HEK293 (cell line): Measurements from ENCODE around the gene PPM1F.

ENCODE experiments used
- CTCF ChIA-PET: fragments of 350-600 bp; formaldehyde crosslinking; extraction: SDS; loops from one replicate; lab custom pipeline; 2021; ENCODE audit warnings: antibody characterized with exemption; lab: Yijun Ruan, JAX
- POLR2A ChIA-PET: fragments of 300-600 bp; formaldehyde crosslinking; extraction: SDS; loops from one replicate; lab custom pipeline; 2020; ENCODE audit warnings: antibody characterized with exemption, inconsistent platforms; lab: Yijun Ruan, JAX
- H3K27ac ChIP-seq: fragments of 200-500 bp; sonication (Bioruptor generic); 2 replicates; pipeline ENCODE4 v1.5.1; 2014; ENCODE audit warnings: low read depth, low read length, control low read depth, inconsistent platforms; ENCODE audit errors: extremely low read depth
- H3K36me3 ChIP-seq, 2 experiments: fragments of 200-500 bp in 1 of 2; sonication (Bioruptor generic) in 1 of 2; 1 replicate in 1 of 2; 2 replicates in 1 of 2; pipeline ENCODE4 v1.5.1; 2014 to 2017; ENCODE audit warnings: inconsistent platforms in 2 of 2, low read length in 2 of 2; ENCODE audit not compliant: control insufficient read depth in 2 of 2, insufficient read depth in 1 of 2
- H3K4me1 ChIP-seq: fragments of 200-500 bp; sonication (Bioruptor generic); 2 replicates; pipeline ENCODE4 v1.5.1; 2014; ENCODE audit warnings: mild to moderate bottlenecking, low read length, inconsistent platforms; ENCODE audit not compliant: control insufficient read depth, insufficient read depth
- H3K4me3 ChIP-seq: 2 replicates; pipeline ENCODE4 v1.5.1; 2011; ENCODE audit warnings: low read depth, mild to moderate bottlenecking, control low read depth, low read length, moderate library complexity
- H3K9me3 ChIP-seq: fragments of 200-500 bp; sonication (Bioruptor generic); 2 replicates; pipeline ENCODE4 v1.5.1; 2014; ENCODE audit warnings: low read depth, low read length, inconsistent platforms; ENCODE audit not compliant: control insufficient read depth, insufficient read depth
- BCL11B ChIP-seq: fragments of 450-650 bp; formaldehyde crosslinking; IDR thresholded peaks from 2 replicates; pipeline ENCODE4 v1.5.1; 2016; ENCODE audit warnings: low read depth, missing biosample characterization, missing genetic modification characterization
- IKZF3 ChIP-seq: fragments of 450-650 bp; IDR thresholded peaks from 2 replicates; pipeline ENCODE4 v1.5.0; 2018; ENCODE audit warnings: missing biosample characterization, mild to moderate bottlenecking, missing genetic modification characterization, moderate library complexity
- SCRT1 ChIP-seq: fragments of 450-650 bp; formaldehyde crosslinking; IDR thresholded peaks from 2 replicates; pipeline ENCODE4 v1.5.1; 2016; ENCODE audit warnings: missing biosample characterization, missing genetic modification characterization, borderline replicate concordance
- SCRT2 ChIP-seq: fragments of 450-650 bp; formaldehyde crosslinking; IDR thresholded peaks from 2 replicates; pipeline ENCODE4 v1.5.1; 2016; ENCODE audit warnings: missing biosample characterization, missing genetic modification characterization
- ZBTB20 ChIP-seq: fragments of 450-650 bp; formaldehyde crosslinking; IDR thresholded peaks from 2 replicates; pipeline ENCODE4 v1.5.1; 2016; ENCODE audit warnings: missing biosample characterization, missing genetic modification characterization
- ZNF157 ChIP-seq: fragments of 450-650 bp; formaldehyde crosslinking; IDR thresholded peaks from 2 replicates; pipeline ENCODE4 v1.5.1; 2016; ENCODE audit warnings: missing biosample characterization, missing genetic modification characterization
- ZNF274 ChIP-seq, 2 experiments: fragments of 200-500 bp in 1 of 2; fragments of 450-650 bp in 1 of 2; sonication (Bioruptor generic) in 1 of 2; formaldehyde crosslinking in 1 of 2; IDR thresholded peaks; 2 replicates each; pipeline versions ENCODE4 v1.5.1 to v1.6.1; 2014 to 2016; ENCODE audit warnings: borderline replicate concordance in 1 of 2, inconsistent platforms in 1 of 2, low read length in 1 of 2, missing biosample characterization in 1 of 2, missing genetic modification characterization in 1 of 2
- ZNF302 ChIP-seq: fragments of 450-650 bp; formaldehyde crosslinking; IDR thresholded peaks from 2 replicates; pipeline ENCODE4 v1.5.1; 2016; ENCODE audit warnings: missing biosample characterization, missing genetic modification characterization, low read depth
- ZNF335 ChIP-seq: fragments of 450-650 bp; formaldehyde crosslinking; conservative IDR thresholded peaks from 2 replicates; pipeline ENCODE4 v1.5.1; 2016; ENCODE audit warnings: missing biosample characterization, missing genetic modification characterization
- ZNF416 ChIP-seq: fragments of 450-650 bp; formaldehyde crosslinking; IDR thresholded peaks from 2 replicates; pipeline ENCODE4 v1.5.1; 2016; ENCODE audit warnings: missing biosample characterization, missing genetic modification characterization
- ZNF596 ChIP-seq: fragments of 450-650 bp; IDR thresholded peaks from 2 replicates; pipeline ENCODE4 v1.5.0; 2018; ENCODE audit warnings: missing biosample characterization, mild to moderate bottlenecking, missing genetic modification characterization, moderate library complexity
- ZSCAN30 ChIP-seq: fragments of 450-650 bp; IDR thresholded peaks from 2 replicates; pipeline ENCODE4 v1.5.1; 2018; ENCODE audit warnings: missing biosample characterization, mild to moderate bottlenecking, missing genetic modification characterization, moderate library complexity
- TF ChIP-seq, protein P1 (sequence below): fragments of 450-650 bp; formaldehyde crosslinking; conservative IDR thresholded peaks from 2 replicates; pipeline ENCODE4 v1.5.1; 2016; ENCODE audit warnings: low read depth, missing biosample characterization, missing genetic modification characterization
- TF ChIP-seq, protein P2 (sequence below): fragments of 450-650 bp; formaldehyde crosslinking; IDR thresholded peaks from 2 replicates; pipeline ENCODE4 v1.5.1; 2016; ENCODE audit warnings: missing biosample characterization, missing genetic modification characterization
- TF ChIP-seq, protein P3 (sequence below): fragments of 450-650 bp; formaldehyde crosslinking; IDR thresholded peaks from 2 replicates; pipeline ENCODE4 v1.5.1; 2016; ENCODE audit warnings: missing biosample characterization, missing genetic modification characterization
- TF ChIP-seq, protein P4 (sequence below): fragments of 450-650 bp; formaldehyde crosslinking; IDR thresholded peaks from 2 replicates; pipeline ENCODE4 v1.5.1; 2016; ENCODE audit warnings: missing biosample characterization, missing genetic modification characterization
- TF ChIP-seq, protein P5 (sequence below): fragments of 450-650 bp; formaldehyde crosslinking; IDR thresholded peaks from 2 replicates; pipeline ENCODE4 v1.5.1; 2016; ENCODE audit warnings: missing biosample characterization, missing genetic modification characterization

The PPM1F gene

DNA sequence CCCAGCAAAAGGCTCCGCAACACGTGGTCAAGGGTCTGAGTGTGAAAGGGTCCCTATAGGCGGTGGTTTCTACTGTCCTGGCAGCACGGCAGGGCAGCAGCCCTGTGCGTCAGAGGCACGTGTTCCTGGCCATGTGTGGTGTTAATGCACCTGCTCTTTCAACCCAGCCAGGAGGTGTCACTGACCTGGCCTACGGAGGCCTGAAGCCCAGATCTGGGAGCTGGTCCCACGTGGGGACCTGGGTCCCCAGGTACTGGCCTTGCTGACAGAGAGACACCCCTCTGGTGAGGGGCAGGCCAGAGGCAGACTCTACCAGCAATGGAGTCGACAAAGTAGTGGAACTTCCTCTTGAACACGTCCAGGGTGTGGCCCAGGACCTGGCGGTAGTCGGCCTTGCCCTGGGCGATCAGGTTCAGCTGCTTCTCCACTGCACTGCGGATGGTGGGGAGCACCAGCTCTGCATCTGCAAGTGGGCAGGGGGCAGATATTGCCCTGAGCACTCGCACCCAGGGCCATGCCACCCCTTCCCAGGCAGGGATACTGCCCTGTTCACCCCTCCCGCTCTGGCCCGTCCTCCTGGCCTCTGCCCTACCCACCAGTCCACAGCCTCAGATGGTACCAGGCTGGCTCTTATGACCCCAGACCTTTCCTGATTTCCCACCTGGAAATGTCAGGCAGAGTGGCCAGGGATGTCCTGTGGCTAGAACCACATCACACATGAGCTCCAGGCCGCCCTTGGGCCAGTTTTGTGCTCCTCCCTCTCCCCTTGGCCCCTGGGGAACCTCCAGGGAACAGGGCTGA lies 6.8 kb upstream of the PPM1F start (continued):
- TF ChIP-seq, protein P1, sequence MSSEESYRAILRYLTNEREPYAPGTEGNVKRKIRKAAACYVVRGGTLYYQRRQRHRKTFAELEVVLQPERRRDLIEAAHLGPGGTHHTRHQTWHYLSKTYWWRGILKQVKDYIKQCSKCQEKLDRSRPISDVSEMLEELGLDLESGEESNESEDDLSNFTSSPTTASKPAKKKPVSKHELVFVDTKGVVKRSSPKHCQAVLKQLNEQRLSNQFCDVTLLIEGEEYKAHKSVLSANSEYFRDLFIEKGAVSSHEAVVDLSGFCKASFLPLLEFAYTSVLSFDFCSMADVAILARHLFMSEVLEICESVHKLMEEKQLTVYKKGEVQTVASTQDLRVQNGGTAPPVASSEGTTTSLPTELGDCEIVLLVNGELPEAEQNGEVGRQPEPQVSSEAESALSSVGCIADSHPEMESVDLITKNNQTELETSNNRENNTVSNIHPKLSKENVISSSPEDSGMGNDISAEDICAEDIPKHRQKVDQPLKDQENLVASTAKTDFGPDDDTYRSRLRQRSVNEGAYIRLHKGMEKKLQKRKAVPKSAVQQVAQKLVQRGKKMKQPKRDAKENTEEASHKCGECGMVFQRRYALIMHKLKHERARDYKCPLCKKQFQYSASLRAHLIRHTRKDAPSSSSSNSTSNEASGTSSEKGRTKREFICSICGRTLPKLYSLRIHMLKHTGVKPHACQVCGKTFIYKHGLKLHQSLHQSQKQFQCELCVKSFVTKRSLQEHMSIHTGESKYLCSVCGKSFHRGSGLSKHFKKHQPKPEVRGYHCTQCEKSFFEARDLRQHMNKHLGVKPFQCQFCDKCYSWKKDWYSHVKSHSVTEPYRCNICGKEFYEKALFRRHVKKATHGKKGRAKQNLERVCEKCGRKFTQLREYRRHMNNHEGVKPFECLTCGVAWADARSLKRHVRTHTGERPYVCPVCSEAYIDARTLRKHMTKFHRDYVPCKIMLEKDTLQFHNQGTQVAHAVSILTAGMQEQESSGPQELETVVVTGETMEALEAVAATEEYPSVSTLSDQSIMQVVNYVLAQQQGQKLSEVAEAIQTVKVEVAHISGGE (tag by site-specific recombination), result no peak
- TF ChIP-seq IKZF3 (tag by site-specific recombination) (no peak), ZNF274 (IDR thresholded peaks at IDR 0.05; ENCODE audit: low read length) (no peak), ZNF274 (tag by site-specific recombination; IDR thresholded peaks at IDR 0.05; ENCODE audit: borderline replicate concordance) (no peak), ZNF157 (tag by site-specific recombination) (no peak)
- TF ChIP-seq, protein P2, sequence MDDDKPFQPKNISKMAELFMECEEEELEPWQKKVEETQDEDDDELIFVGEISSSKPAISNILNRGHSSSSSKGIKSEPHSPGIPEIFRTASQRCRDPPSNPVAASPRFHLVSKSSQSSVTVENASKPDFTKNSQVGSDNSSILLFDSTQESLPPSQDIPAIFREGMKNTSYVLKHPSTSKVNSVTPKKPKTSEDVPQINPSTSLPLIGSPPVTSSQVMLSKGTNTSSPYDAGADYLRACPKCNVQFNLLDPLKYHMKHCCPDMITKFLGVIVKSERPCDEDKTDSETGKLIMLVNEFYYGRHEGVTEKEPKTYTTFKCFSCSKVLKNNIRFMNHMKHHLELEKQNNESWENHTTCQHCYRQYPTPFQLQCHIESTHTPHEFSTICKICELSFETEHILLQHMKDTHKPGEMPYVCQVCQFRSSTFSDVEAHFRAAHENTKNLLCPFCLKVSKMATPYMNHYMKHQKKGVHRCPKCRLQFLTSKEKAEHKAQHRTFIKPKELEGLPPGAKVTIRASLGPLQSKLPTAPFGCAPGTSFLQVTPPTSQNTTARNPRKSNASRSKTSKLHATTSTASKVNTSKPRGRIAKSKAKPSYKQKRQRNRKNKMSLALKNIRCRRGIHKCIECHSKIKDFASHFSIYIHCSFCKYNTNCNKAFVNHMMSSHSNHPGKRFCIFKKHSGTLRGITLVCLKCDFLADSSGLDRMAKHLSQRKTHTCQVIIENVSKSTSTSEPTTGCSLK (tag by site-specific recombination), result no peak

DNA sequence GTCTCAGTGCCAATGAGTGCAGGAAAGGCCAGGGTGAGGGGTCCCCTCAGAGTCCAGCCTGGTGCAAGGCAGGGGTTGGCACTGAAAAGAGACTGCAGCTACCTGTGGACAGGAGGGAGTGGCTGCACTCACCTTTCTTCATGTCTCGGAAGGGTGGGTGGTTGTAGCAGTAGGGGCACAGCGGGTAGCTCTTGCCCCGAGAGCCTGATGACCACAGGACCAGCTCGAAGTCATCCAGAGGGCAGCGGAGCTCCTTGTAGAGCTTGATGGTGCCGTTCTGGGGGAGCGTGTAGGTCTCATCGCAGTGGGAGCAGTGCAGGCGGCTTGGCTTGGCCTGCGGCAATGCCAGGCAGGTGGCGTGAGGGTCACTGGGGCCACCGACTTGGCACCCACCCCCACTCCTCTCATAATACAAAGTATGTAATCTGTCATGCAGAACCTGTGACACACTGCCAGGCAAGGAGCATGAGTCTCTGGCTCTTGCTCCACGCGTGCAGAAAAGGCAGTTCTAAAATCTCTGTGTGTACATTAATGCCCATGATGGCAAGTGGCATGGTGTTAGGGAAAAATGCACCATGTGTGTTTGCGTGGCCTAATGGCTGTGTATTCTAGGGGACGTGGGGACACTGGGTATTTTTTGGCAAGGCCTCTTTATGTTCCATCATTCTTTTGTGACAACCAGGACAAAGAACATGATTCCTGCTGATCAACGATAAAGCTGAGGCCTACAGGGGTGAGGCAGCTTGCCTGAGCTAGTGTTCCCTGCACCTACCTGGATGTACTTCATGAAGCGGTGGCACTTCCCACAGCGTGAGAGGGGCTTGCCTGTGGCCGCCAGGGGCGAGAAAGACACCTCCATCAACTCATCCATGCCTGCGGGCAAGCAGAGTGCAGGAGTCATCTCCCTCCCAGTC lies 6.0 kb upstream of the PPM1F start:
- Histone ChIP-seq H3K4me1 (no peaks in the 10 kb centered on the region), H3K27ac (no peak overlapping the region), H3K4me3 (no peak overlapping the region), H3K36me3 (peaks cover 0 to 60% of the 10 kb centered on the region in 2 experiments; a peak in 1 of 3 replicates), H3K9me3 (no peaks in the 10 kb centered on the region)
- no peak for TF ChIP-seq ZSCAN30 (tag by site-specific recombination)
- no peak for TF ChIP-seq ZNF416
- TF ChIP-seq ZNF302 (tag by site-specific recombination), result no peak
- TF ChIP-seq ZNF596 (tag by site-specific recombination), result no peak
- CTCF ChIA-PET, result interaction anchor here (1.0 kb wide), 1 partner anchor 14 kb away, joined by 6 read pairs; no protein-coding TSS in a partner anchor
- POLR2A ChIA-PET, result interaction anchor here (0.5 kb wide), 1 partner anchor 19 kb away, joined by 4 read pairs; no protein-coding TSS in a partner anchor

DNA sequence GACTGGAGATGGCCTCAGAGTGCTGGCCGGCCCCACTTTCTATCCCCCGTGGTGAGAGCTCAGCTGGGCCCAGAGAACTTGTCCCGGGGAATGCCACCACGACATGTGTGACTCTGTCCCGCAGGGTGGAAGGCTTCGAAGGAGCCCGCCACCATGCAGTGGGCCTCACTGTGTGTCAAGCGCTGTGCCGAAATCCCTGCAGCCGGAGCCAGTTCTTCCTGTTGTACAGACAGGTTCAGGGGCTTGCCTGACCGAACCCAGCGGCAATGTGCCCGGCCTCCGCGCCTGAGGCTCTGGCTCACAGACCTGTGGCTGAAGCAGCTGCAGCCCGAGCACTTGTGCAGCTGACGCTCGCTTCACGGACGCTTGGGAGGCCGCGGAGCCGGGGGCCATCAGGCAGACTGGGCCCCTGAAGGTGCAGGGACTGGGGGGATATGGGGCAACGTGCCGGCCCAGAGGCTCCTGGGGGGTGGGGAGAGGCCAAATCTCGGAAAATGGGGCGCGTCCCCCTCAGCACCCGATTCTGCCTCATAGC lies 650 bp downstream of the PPM1F start:
- Histone ChIP-seq H3K4me3 (peak overlapping the region; percentile 64), H3K27ac (no peak overlapping the region), H3K4me1 (no peaks in the 10 kb centered on the region), H3K36me3 (no peaks in the 10 kb centered on the region), H3K9me3 (no peaks in the 10 kb centered on the region)
- CTCF ChIA-PET, result interaction anchor here (0.7 to 8.2 kb wide), 17 partner anchors 13 to 277 kb away, joined by 3 to 120 read pairs (median 4); no protein-coding TSS in a partner anchor
- POLR2A ChIA-PET, result interaction anchor here (0.6 to 1.5 kb wide), 3 partner anchors 14 to 64 kb away, joined by 3 to 6 read pairs (median 6); partner anchors contain the start of gene TOP3B
- TF ChIP-seq ZNF335, result 0 out of 2 replicates have a peak, but pooled peaks have one; percentile 7
- TF ChIP-seq ZBTB20 (tag by site-specific recombination), result 0 out of 2 replicates have a peak, but pooled peaks have one; percentile 22
- peak; percentile 73 for TF ChIP-seq SCRT1 (tag by site-specific recombination)
- TF ChIP-seq, protein P3, sequence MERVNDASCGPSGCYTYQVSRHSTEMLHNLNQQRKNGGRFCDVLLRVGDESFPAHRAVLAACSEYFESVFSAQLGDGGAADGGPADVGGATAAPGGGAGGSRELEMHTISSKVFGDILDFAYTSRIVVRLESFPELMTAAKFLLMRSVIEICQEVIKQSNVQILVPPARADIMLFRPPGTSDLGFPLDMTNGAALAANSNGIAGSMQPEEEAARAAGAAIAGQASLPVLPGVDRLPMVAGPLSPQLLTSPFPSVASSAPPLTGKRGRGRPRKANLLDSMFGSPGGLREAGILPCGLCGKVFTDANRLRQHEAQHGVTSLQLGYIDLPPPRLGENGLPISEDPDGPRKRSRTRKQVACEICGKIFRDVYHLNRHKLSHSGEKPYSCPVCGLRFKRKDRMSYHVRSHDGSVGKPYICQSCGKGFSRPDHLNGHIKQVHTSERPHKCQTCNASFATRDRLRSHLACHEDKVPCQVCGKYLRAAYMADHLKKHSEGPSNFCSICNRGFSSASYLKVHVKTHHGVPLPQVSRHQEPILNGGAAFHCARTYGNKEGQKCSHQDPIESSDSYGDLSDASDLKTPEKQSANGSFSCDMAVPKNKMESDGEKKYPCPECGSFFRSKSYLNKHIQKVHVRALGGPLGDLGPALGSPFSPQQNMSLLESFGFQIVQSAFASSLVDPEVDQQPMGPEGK, result 0 out of 2 replicates have a peak, but pooled peaks have one; percentile 35
- TF ChIP-seq SCRT2 (tag by site-specific recombination), result peak; percentile 94
- TF ChIP-seq BCL11B, result no peak
- TF ChIP-seq, protein P4, sequence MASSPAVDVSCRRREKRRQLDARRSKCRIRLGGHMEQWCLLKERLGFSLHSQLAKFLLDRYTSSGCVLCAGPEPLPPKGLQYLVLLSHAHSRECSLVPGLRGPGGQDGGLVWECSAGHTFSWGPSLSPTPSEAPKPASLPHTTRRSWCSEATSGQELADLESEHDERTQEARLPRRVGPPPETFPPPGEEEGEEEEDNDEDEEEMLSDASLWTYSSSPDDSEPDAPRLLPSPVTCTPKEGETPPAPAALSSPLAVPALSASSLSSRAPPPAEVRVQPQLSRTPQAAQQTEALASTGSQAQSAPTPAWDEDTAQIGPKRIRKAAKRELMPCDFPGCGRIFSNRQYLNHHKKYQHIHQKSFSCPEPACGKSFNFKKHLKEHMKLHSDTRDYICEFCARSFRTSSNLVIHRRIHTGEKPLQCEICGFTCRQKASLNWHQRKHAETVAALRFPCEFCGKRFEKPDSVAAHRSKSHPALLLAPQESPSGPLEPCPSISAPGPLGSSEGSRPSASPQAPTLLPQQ, result peak; percentile 52; the same call in 1 of the 2 replicates
- TF ChIP-seq, protein P5, sequence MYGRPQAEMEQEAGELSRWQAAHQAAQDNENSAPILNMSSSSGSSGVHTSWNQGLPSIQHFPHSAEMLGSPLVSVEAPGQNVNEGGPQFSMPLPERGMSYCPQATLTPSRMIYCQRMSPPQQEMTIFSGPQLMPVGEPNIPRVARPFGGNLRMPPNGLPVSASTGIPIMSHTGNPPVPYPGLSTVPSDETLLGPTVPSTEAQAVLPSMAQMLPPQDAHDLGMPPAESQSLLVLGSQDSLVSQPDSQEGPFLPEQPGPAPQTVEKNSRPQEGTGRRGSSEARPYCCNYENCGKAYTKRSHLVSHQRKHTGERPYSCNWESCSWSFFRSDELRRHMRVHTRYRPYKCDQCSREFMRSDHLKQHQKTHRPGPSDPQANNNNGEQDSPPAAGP (tag by site-specific recombination), result 0 out of 2 replicates have a peak, but pooled peaks have one; percentile 4
